Fibroblast of lung (primary cell): ENCODE results near the gene CFAP221.

Experiments used
- EZH2 ChIP-seq: IDR thresholded peaks from 2 replicates; pipeline ENCODE4 v1.5.1; 2012; ENCODE audit warnings: low read length, control low read depth, mild to moderate bottlenecking; ENCODE audit errors: missing control alignments
- TF ChIP-seq, protein P1 (sequence below), 2 donors: IDR thresholded peaks in 1 of 2; conservative IDR thresholded peaks in 1 of 2; 1 replicate in 1 of 2; 2 replicates in 1 of 2; pipeline ENCODE4 v1.5.1; 2011 to 2012; ENCODE audit warnings: low read length in 2 of 2, control low read depth in 1 of 2, inconsistent platforms in 1 of 2, low read depth in 1 of 2, mild to moderate bottlenecking in 1 of 2

- TF ChIP-seq, protein P1, sequence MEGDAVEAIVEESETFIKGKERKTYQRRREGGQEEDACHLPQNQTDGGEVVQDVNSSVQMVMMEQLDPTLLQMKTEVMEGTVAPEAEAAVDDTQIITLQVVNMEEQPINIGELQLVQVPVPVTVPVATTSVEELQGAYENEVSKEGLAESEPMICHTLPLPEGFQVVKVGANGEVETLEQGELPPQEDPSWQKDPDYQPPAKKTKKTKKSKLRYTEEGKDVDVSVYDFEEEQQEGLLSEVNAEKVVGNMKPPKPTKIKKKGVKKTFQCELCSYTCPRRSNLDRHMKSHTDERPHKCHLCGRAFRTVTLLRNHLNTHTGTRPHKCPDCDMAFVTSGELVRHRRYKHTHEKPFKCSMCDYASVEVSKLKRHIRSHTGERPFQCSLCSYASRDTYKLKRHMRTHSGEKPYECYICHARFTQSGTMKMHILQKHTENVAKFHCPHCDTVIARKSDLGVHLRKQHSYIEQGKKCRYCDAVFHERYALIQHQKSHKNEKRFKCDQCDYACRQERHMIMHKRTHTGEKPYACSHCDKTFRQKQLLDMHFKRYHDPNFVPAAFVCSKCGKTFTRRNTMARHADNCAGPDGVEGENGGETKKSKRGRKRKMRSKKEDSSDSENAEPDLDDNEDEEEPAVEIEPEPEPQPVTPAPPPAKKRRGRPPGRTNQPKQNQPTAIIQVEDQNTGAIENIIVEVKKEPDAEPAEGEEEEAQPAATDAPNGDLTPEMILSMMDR (conservative IDR thresholded peaks at IDR 0.05 in 1 of 2, IDR thresholded peaks at IDR 0.05 in 1 of 2; ENCODE audit: low read depth in 1 of 2, low read length in 2 of 2): no peak
- TF ChIP-seq EZH2: no peak
Measured at GRCh38 chr2:119637371-119637770, 93.1 kb downstream of the CFAP221 start.
